Adipocyte (in vitro differentiated cells): ENCODE data around the gene PHLPP1.

Experiments
- DNase-seq: peaks from one replicate; pipeline ENCODE4 v3.0.0-alpha.2; 2015; ENCODE audit warnings: low read depth
- H3K27me3 ChIP-seq: replicated peaks from 2 replicates; pipeline ENCODE4 v1.7.0; 2013; ENCODE audit warnings: mild to moderate bottlenecking, low read length, moderate library complexity; ENCODE audit not compliant: control insufficient read depth, insufficient read depth
- H3K36me3 ChIP-seq: 2 replicates; pipeline ENCODE4 v1.7.0; 2013; ENCODE audit warnings: low read length, mild to moderate bottlenecking, moderate library complexity; ENCODE audit not compliant: control insufficient read depth, insufficient read depth, severe bottlenecking
- H3K4me1 ChIP-seq: 2 replicates; pipeline ENCODE4 v1.7.0; 2013; ENCODE audit warnings: mild to moderate bottlenecking, low read length, moderate library complexity; ENCODE audit not compliant: control insufficient read depth, insufficient read depth
- H3K4me3 ChIP-seq: 2 replicates; pipeline ENCODE4 v1.7.0; 2013; ENCODE audit warnings: mild to moderate bottlenecking, low read length, moderate library complexity
- H3K9ac ChIP-seq: 2 replicates; pipeline ENCODE4 v1.7.0; 2013; ENCODE audit warnings: mild to moderate bottlenecking, low read length, moderate library complexity
- H3K9me3 ChIP-seq: 2 replicates; pipeline ENCODE4 v1.7.0; 2013; ENCODE audit warnings: mild to moderate bottlenecking, low read length, moderate library complexity; ENCODE audit not compliant: control insufficient read depth

PHLPP1 gene

GRCh38 chr18:62862466-62862865, 147.1 kb downstream of the PHLPP1 start:
- H3K4me3 ChIP-seq, result no peak overlapping the region
- H3K9me3 ChIP-seq, result no peaks in the 10 kb centered on the region
- no peaks in the 10 kb centered on the region for H3K4me1 ChIP-seq
- no peaks in the 10 kb centered on the region for H3K27me3 ChIP-seq
- DNase-seq, result no peak
- no peaks in the 10 kb centered on the region for H3K36me3 ChIP-seq
- H3K9ac ChIP-seq, result no peak overlapping the region

GRCh38 chr18:62863579-62864001, 148.2 kb downstream of the PHLPP1 start:
- Histone ChIP-seq H3K9ac (no peak overlapping the region), H3K4me1 (no peaks in the 10 kb centered on the region), H3K27me3 (no peaks in the 10 kb centered on the region), H3K9me3 (no peaks in the 10 kb centered on the region), H3K4me3 (no peak overlapping the region), H3K36me3 (no peaks in the 10 kb centered on the region)
- no peak for DNase-seq

- peaks cover under 1% of the 10 kb centered on the region for H3K4me1 ChIP-seq
- no peak overlapping the region for H3K9ac ChIP-seq
- H3K9me3 ChIP-seq, result no peaks in the 10 kb centered on the region
- H3K36me3 ChIP-seq, result no peaks in the 10 kb centered on the region
- no peaks in the 10 kb centered on the region for H3K27me3 ChIP-seq
- DNase-seq, result no peak
- no peak overlapping the region for H3K4me3 ChIP-seq
These were observed 150.2 kb downstream of the PHLPP1 start for GRCh38 chr18:62865498-62865897.

- no peak for DNase-seq
- Histone ChIP-seq H3K9me3 (no peaks in the 10 kb centered on the region), H3K27me3 (no peaks in the 10 kb centered on the region), H3K36me3 (no peaks in the 10 kb centered on the region), H3K9ac (no peak overlapping the region), H3K4me3 (no peak overlapping the region), H3K4me1 (peaks cover 5% of the 10 kb centered on the region)
These were observed 152.2 kb downstream of the PHLPP1 start for GRCh38 chr18:62867534-62867933.

GRCh38 chr18:62868645-62869044, 153.3 kb downstream of the PHLPP1 start:
- no peaks in the 10 kb centered on the region for H3K36me3 ChIP-seq
- no peak overlapping the region for H3K9ac ChIP-seq
- no peak for DNase-seq
- H3K9me3 ChIP-seq, result no peaks in the 10 kb centered on the region
- H3K4me1 ChIP-seq, result peaks cover 5% of the 10 kb centered on the region
- H3K4me3 ChIP-seq, result no peak overlapping the region
- no peaks in the 10 kb centered on the region for H3K27me3 ChIP-seq

GRCh38 chr18:62870643-62871042, 155.3 kb downstream of the PHLPP1 start:
- Histone ChIP-seq H3K36me3 (no peaks in the 10 kb centered on the region), H3K9me3 (no peaks in the 10 kb centered on the region), H3K9ac (no peak overlapping the region), H3K4me3 (no peak overlapping the region), H3K4me1 (peaks cover 5% of the 10 kb centered on the region), H3K27me3 (no peaks in the 10 kb centered on the region)
- DNase-seq, result no peak

- peaks cover 32% of the 10 kb centered on the region for H3K4me1 ChIP-seq
- no peak for DNase-seq
- H3K4me3 ChIP-seq, result no peak overlapping the region
- no peaks in the 10 kb centered on the region for H3K9me3 ChIP-seq
- H3K27me3 ChIP-seq, result no peaks in the 10 kb centered on the region
- H3K36me3 ChIP-seq, result no peaks in the 10 kb centered on the region
- no peak overlapping the region for H3K9ac ChIP-seq
These were observed 160.0 kb downstream of the PHLPP1 start for GRCh38 chr18:62875323-62875722.

- Histone ChIP-seq H3K9ac (no peak overlapping the region), H3K36me3 (no peaks in the 10 kb centered on the region), H3K27me3 (no peaks in the 10 kb centered on the region), H3K4me1 (peaks cover 27% of the 10 kb centered on the region), H3K9me3 (no peaks in the 10 kb centered on the region), H3K4me3 (no peak overlapping the region)
- no peak for DNase-seq
These were observed 160.8 kb downstream of the PHLPP1 start for GRCh38 chr18:62876111-62876510.

- H3K9ac ChIP-seq, result no peak overlapping the region
- no peaks in the 10 kb centered on the region for H3K9me3 ChIP-seq
- no peaks in the 10 kb centered on the region for H3K36me3 ChIP-seq
- H3K4me3 ChIP-seq, result no peak overlapping the region
- DNase-seq, result no peak
- H3K27me3 ChIP-seq, result no peaks in the 10 kb centered on the region
- H3K4me1 ChIP-seq, result peaks cover 32% of the 10 kb centered on the region
These were observed 161.5 kb downstream of the PHLPP1 start for GRCh38 chr18:62876828-62877227.

- H3K9me3 ChIP-seq, result no peaks in the 10 kb centered on the region
- peak overlapping the region; percentile 33 for H3K4me3 ChIP-seq
- no peaks in the 10 kb centered on the region for H3K36me3 ChIP-seq
- H3K4me1 ChIP-seq, result peaks cover 38% of the 10 kb centered on the region
- DNase-seq, result peak; percentile 62
- no peak overlapping the region for H3K9ac ChIP-seq
- no peaks in the 10 kb centered on the region for H3K27me3 ChIP-seq
These were observed 162.3 kb downstream of the PHLPP1 start for GRCh38 chr18:62877411-62878221.

GRCh38 chr18:62878305-62878704, 163.0 kb downstream of the PHLPP1 start:
- peak overlapping the region; percentile 33 for H3K4me3 ChIP-seq
- peak; percentile 22 for DNase-seq

GRCh38 chr18:62880034-62880433, 164.7 kb downstream of the PHLPP1 start:
- Histone ChIP-seq H3K27me3 (no peaks in the 10 kb centered on the region), H3K9me3 (no peaks in the 10 kb centered on the region), H3K4me3 (no peak overlapping the region), H3K36me3 (no peaks in the 10 kb centered on the region), H3K9ac (no peak overlapping the region), H3K4me1 (peaks cover 38% of the 10 kb centered on the region)
- DNase-seq, result no peak

More at GRCh38 chr18:62878305-62878704, 163.0 kb downstream of the PHLPP1 start:
- Histone ChIP-seq H3K9ac (no peak overlapping the region), H3K4me1 (peaks cover 38% of the 10 kb centered on the region), H3K9me3 (no peaks in the 10 kb centered on the region), H3K36me3 (no peaks in the 10 kb centered on the region), H3K27me3 (no peaks in the 10 kb centered on the region)
